H54 (cell line): Measurements from ENCODE around the gene SMG6.
A peak's percentile ranks its signal among the peaks of the same experiment; 100 is the strongest.

Experiments used
- DNase-seq: peaks from one replicate; pipeline ENCODE4 v3.0.0; 2011; ENCODE audit warnings: low spot score, mixed read lengths; ENCODE audit not compliant: insufficient read length
- FAIRE-seq: peaks from 3 replicates; lab custom pipeline; 2011; peaks lifted over from hg19 to GRCh38; lab: Jason Lieb, UNC
- POLR2A ChIP-seq: IDR thresholded peaks from 2 replicates; pipeline ENCODE4 v1.6.1; 2011; ENCODE audit warnings: low read depth, mild to moderate bottlenecking, low read length

The SMG6 gene

GRCh38 chr17:2055292-2056205 is 248.0 kb downstream of the SMG6 start:
- no peak for TF ChIP-seq POLR2A
- no peak for DNase-seq
- no peak for FAIRE-seq

GRCh38 chr17:2054512-2055291 is 248.9 kb downstream of the SMG6 start, which contains the start of gene HIC1:
Gene HIC1 (plus strand): TSS chr17:2055103. CDS start chr17:2056691, 1,588 bp downstream.
- no peak for FAIRE-seq
- TF ChIP-seq POLR2A: 0 out of 2 replicates have a peak, but pooled peaks have one; percentile 32
- peak; percentile 98 for DNase-seq

GRCh38 chr17:2054262-2054511 is 249.4 kb downstream of the SMG6 start:
- FAIRE-seq (no peak), DNase-seq (no peak)
- no peak for TF ChIP-seq POLR2A

GRCh38 chr17:2053380-2054261 is 250.0 kb downstream of the SMG6 start:
- TF ChIP-seq POLR2A: no peak
- FAIRE-seq: no peak
- DNase-seq: no peak

GRCh38 chr17:2051933-2052559 is 251.5 kb downstream of the SMG6 start:
- no peak for DNase-seq
- TF ChIP-seq POLR2A: no peak
- FAIRE-seq: no peak

GRCh38 chr17:2051061-2051932 is 252.3 kb downstream of the SMG6 start:
- TF ChIP-seq POLR2A: no peak
- FAIRE-seq: no peak

GRCh38 chr17:2050300-2051060 is 253.1 kb downstream of the SMG6 start:
- FAIRE-seq (no peak), DNase-seq (no peak)

More at GRCh38 chr17:2051061-2051932, 252.3 kb downstream of the SMG6 start:
- DNase-seq: no peak

GRCh38 chr17:2049333-2050299 is 254.0 kb downstream of the SMG6 start:
- no peak for FAIRE-seq
- peak; percentile 84 for DNase-seq
- peak; percentile 23; the same call in 1 of the 2 replicates for TF ChIP-seq POLR2A

More at GRCh38 chr17:2050300-2051060, 253.1 kb downstream of the SMG6 start:
- TF ChIP-seq POLR2A: no peak

GRCh38 chr17:2048805-2049204 is 254.8 kb downstream of the SMG6 start:
- no peak for FAIRE-seq
- DNase-seq: no peak
- no peak for TF ChIP-seq POLR2A

GRCh38 chr17:2047590-2047989 is 256.0 kb downstream of the SMG6 start:
- no peak for DNase-seq
- TF ChIP-seq POLR2A: no peak
- FAIRE-seq: no peak
